GM23338 (cell line): ENCODE data around the gene MPST. TPM values are rescaled to one million over a fixed set of nuclear protein-coding genes. Genes with fewer than 3 reads are reported as not detected.

Experiments
- ATAC-seq: fragments of 200-7000 bp; cut with Tn5 transposase; 3 replicates; pipeline ENCODE4 v1.9.1; 2020
- DNase-seq: peaks from one replicate; pipeline ENCODE4 v3.0.0-alpha.2; 2015; ENCODE audit warnings: low spot score
- H2AFZ ChIP-seq: fragments of 200-600 bp; sonication (generic); 2 replicates; pipeline ENCODE4 v1.8.0; 2016; ENCODE audit warnings: antibody characterized with exemption, mild to moderate bottlenecking, moderate library complexity
- H3F3A ChIP-seq: fragments of 200-600 bp; sonication (generic); replicated peaks from 2 replicates; pipeline ENCODE4 v1.8.0; 2017; ENCODE audit warnings: antibody characterized with exemption, mixed run types, low read depth
- H3K27ac ChIP-seq: fragments of 200-600 bp; sonication (generic); 2 replicates; pipeline ENCODE4 v1.6.1; 2016; ENCODE audit warnings: low read depth
- H3K27me3 ChIP-seq: fragments of 200-600 bp; sonication (generic); 2 replicates; pipeline ENCODE4 v1.8.0; 2016; ENCODE audit warnings: mild to moderate bottlenecking, mixed run types, moderate library complexity; ENCODE audit not compliant: insufficient read depth
- H3K36me3 ChIP-seq: fragments of 200-600 bp; sonication (generic); 2 replicates; pipeline ENCODE4 v1.8.0; 2016; ENCODE audit warnings: mild to moderate bottlenecking; ENCODE audit not compliant: insufficient read depth
- H3K4me1 ChIP-seq: fragments of 200-600 bp; sonication (generic); 2 replicates; pipeline ENCODE4 v1.8.0; 2016; ENCODE audit warnings: mild to moderate bottlenecking, moderate library complexity; ENCODE audit not compliant: insufficient read depth
- H3K4me2 ChIP-seq: fragments of 200-600 bp; sonication (generic); 2 replicates; pipeline ENCODE4 v1.7.1; 2017; ENCODE audit warnings: mixed run types
- H3K4me3 ChIP-seq: fragments of 200-600 bp; sonication (generic); 2 replicates; pipeline ENCODE4 v1.6.1; 2016; ENCODE audit warnings: mixed run types
- H3K79me2 ChIP-seq: fragments of 200-600 bp; sonication (generic); replicated peaks from 2 replicates; pipeline ENCODE4 v1.8.0; 2017; ENCODE audit warnings: mild to moderate bottlenecking; ENCODE audit not compliant: insufficient read depth
- H3K9me2 ChIP-seq: fragments of 200-600 bp; sonication (generic); 2 replicates; pipeline ENCODE4 v1.8.0; 2017; ENCODE audit not compliant: insufficient read depth
- H4K20me1 ChIP-seq: fragments of 200-600 bp; sonication (generic); replicated peaks from 2 replicates; pipeline ENCODE4 v1.8.0; 2017; ENCODE audit warnings: mild to moderate bottlenecking; ENCODE audit not compliant: insufficient read depth
- H3K27ac Mint-ChIP-seq: 2 replicates; pipeline ENCODE4 v1.8.0; 2020; ENCODE audit warnings: inconsistent platforms, mild to moderate bottlenecking, moderate library complexity, mixed read lengths
- H3K27me3 Mint-ChIP-seq: 3 replicates; pipeline ENCODE4 v1.8.0; 2022; ENCODE audit warnings: low read depth, mild to moderate bottlenecking, moderate library complexity, mixed read lengths, inconsistent platforms; ENCODE audit not compliant: insufficient read depth, poor library complexity
- H3K36me3 Mint-ChIP-seq: 3 replicates; pipeline ENCODE4 v1.8.0; 2021; ENCODE audit warnings: low read depth, mild to moderate bottlenecking, inconsistent platforms, moderate library complexity, mixed read lengths
- H3K4me1 Mint-ChIP-seq: 3 replicates; pipeline ENCODE4 v1.8.0; 2020; ENCODE audit warnings: mild to moderate bottlenecking, inconsistent platforms, mixed read lengths
- H3K4me3 Mint-ChIP-seq: 3 replicates; pipeline ENCODE4 v1.8.0; 2021; ENCODE audit warnings: moderate library complexity, mild to moderate bottlenecking, inconsistent platforms, mixed read lengths
- H3K9me3 Mint-ChIP-seq: 3 replicates; pipeline ENCODE4 v1.8.0; 2020; ENCODE audit warnings: moderate library complexity, mild to moderate bottlenecking, inconsistent platforms, mixed read lengths
- CREB1 ChIP-seq: fragments of 250-450 bp; sonication (Bioruptor Pico); IDR thresholded peaks from 2 replicates; pipeline ENCODE4 v1.5.0; 2020; ENCODE audit warnings: low read depth, mild to moderate bottlenecking, moderate library complexity
- CTCF ChIP-seq, 2 experiments: fragments of 200-600 bp in 1 of 2; sonication (generic) in 1 of 2; conservative IDR thresholded peaks; 2 replicates each; pipeline versions ENCODE4 v1.5.1 to v1.6.1; 2016 to 2017; ENCODE audit warnings: antibody characterized with exemption in 2 of 2, low read depth in 2 of 2, mild to moderate bottlenecking in 2 of 2, moderate library complexity in 1 of 2
- EZH2phosphoT487 ChIP-seq: fragments of 200-600 bp; sonication (generic); IDR thresholded peaks from one replicate; pipeline ENCODE4 v1.8.1; 2018; ENCODE audit warnings: antibody characterized with exemption; ENCODE audit not compliant: unreplicated experiment
- JUNB ChIP-seq: IDR thresholded peaks from one replicate; pipeline ENCODE4 v1.6.1; 2016; ENCODE audit warnings: antibody characterized with exemption; ENCODE audit not compliant: unreplicated experiment
- NANOG ChIP-seq: IDR thresholded peaks from 2 replicates; pipeline ENCODE4 v1.6.1; 2016; ENCODE audit warnings: antibody characterized with exemption, borderline replicate concordance
- POLR2AphosphoS5 ChIP-seq: IDR thresholded peaks from 2 replicates; pipeline ENCODE4 v1.6.1; 2016; ENCODE audit warnings: antibody characterized with exemption, low read depth
- REST ChIP-seq: IDR thresholded peaks from one replicate; pipeline ENCODE4 v1.6.1; 2018; ENCODE audit warnings: antibody characterized with exemption; ENCODE audit not compliant: unreplicated experiment
- ZNF331 ChIP-seq: fragments of 250-450 bp; sonication (Bioruptor Pico); IDR thresholded peaks from 2 replicates; pipeline ENCODE4 v1.5.0; 2020; ENCODE audit warnings: low read depth, mild to moderate bottlenecking, moderate library complexity
- polyA plus RNA-seq: library from polyadenylated mRNA; unstranded; fragments of >200 nt; fragmentation: Nextera tagmentation; extraction: Ambion mirVana; gene quantifications from 2 replicates; pipeline ENCODE4 v1.2.1, GENCODE V29; 2016
- total RNA-seq: library from RNA; depleted of rRNA; stranded (reverse); fragments of >200 nt; shearing (Covaris generic); gene quantifications from 2 replicates; pipeline ENCODE4 v1.2.3, GENCODE V29; 2014

The MPST gene
- total and polyA plus RNA-seq, 2 experiments from 2014 or later, result 86.2 to 158 TPM

- no peak overlapping the region for H3K27ac ChIP-seq
- H2AFZ ChIP-seq, result no peak overlapping the region
- no peaks in the 10 kb centered on the region; the same call in 1 of the 2 replicates for H3K36me3 ChIP-seq
- no peak for ATAC-seq
- 0 out of 2 replicates have a peak, but pooled peaks cover 4% of the 10 kb centered on the region for H4K20me1 ChIP-seq
- no peak for TF ChIP-seq POLR2AphosphoS5
- TF ChIP-seq CREB1 (CRISPR knock-in tag), result no peak
- no peak for TF ChIP-seq EZH2phosphoT487
- DNase-seq, result no peak
- H3K27me3 ChIP-seq, result no peaks in the 10 kb centered on the region
- H3K27me3 Mint-ChIP-seq, result peaks cover 5% of the 10 kb centered on the region
- H3K9me2 ChIP-seq, result no peaks in the 10 kb centered on the region
- H3K4me3 ChIP-seq, result no peak overlapping the region
- peaks cover 31% of the 10 kb centered on the region for H3K4me1 Mint-ChIP-seq
- H3K4me3 Mint-ChIP-seq, result no peak overlapping the region
- no peaks in the 10 kb centered on the region for H3K9me3 Mint-ChIP-seq
- no peaks in the 10 kb centered on the region for H3K79me2 ChIP-seq
- peaks cover 17% of the 10 kb centered on the region; the same call in 1 of the 2 replicates for H3K4me1 ChIP-seq
- no peak overlapping the region; the same call in 1 of the 2 replicates for H3K27ac Mint-ChIP-seq
- peaks cover 11% of the 10 kb centered on the region for H3K36me3 Mint-ChIP-seq
- no peaks in the 10 kb centered on the region for H3F3A ChIP-seq
- H3K4me2 ChIP-seq, result no peak overlapping the region
Observed at GRCh38 chr22:37060801-37061610, 41.5 kb downstream of the MPST start.

- H3K36me3 ChIP-seq, result no peaks in the 10 kb centered on the region; the same call in 1 of the 2 replicates
- no peak overlapping the region for H3K4me2 ChIP-seq
- H3K79me2 ChIP-seq, result no peaks in the 10 kb centered on the region
- Mint-ChIP-seq H3K9me3 (no peaks in the 10 kb centered on the region), H3K4me1 (peaks cover 31% of the 10 kb centered on the region), H3K4me3 (no peak overlapping the region), H3K36me3 (peaks cover 11% of the 10 kb centered on the region), H3K27me3 (peaks cover 10% of the 10 kb centered on the region), H3K27ac (no peak overlapping the region)
- H3F3A ChIP-seq, result no peaks in the 10 kb centered on the region
- H2AFZ ChIP-seq, result no peak overlapping the region
- peaks cover 4% of the 10 kb centered on the region; the same call in 1 of the 2 replicates for H3K27me3 ChIP-seq
- H4K20me1 ChIP-seq, result 0 out of 2 replicates have a peak, but pooled peaks cover 4% of the 10 kb centered on the region
- no peaks in the 10 kb centered on the region for H3K9me2 ChIP-seq
- ATAC-seq, result no peak
- DNase-seq, result no peak
- no peak overlapping the region for H3K27ac ChIP-seq
- peaks cover 17% of the 10 kb centered on the region; the same call in 1 of the 2 replicates for H3K4me1 ChIP-seq
- no peak overlapping the region for H3K4me3 ChIP-seq
- TF ChIP-seq ZNF331 (no peak), JUNB (no peak), NANOG (no peak), REST (no peak), POLR2AphosphoS5 (no peak), CTCF (conservative IDR thresholded peaks at IDR 0.05; ENCODE audit: low read depth in 2 of 2) (no peak)
Observed at GRCh38 chr22:37061611-37062375, 42.3 kb downstream of the MPST start.
